HepG2 (cell line): ENCODE results near the gene ACTN1. TPM values are rescaled to one million over a fixed set of nuclear protein-coding genes. Genes with fewer than 3 reads are reported as not detected.
A peak's percentile ranks its signal among the peaks of the same experiment; 100 is the strongest.

Experiments used
- ATAC-seq: fragments of 200-7000 bp; cut with Tn5 transposase; 3 replicates; pipeline ENCODE4 v1.9.1; 2020; ENCODE audit warnings: mild to moderate bottlenecking, moderate library complexity
- BruUV-seq: library from RNA; stranded (reverse); fragments of 400-500 nt; replicated peaks from 2 replicates; lab custom pipeline; 2021; lab: Mats Ljungman, UMichigan
- CTCF ChIA-PET: fragments of 300-600 bp; formaldehyde crosslinking; extraction: SDS; loops from one replicate; lab custom pipeline; 2021; ENCODE audit warnings: low total read pairs, inconsistent platforms, low intra/inter-chr PET ratio; lab: Yijun Ruan, JAX
- POLR2A ChIA-PET: fragments of 350-600 bp; sonication (Branson Sonifier 250); formaldehyde crosslinking; loops from one replicate; lab custom pipeline; 2020; ENCODE audit warnings: antibody characterized with exemption, inconsistent platforms; lab: Yijun Ruan, JAX
- DNase-seq: peaks from one replicate; pipeline ENCODE4 v3.0.0-alpha.2; 2015; ENCODE audit warnings: low spot score
- FAIRE-seq: peaks from 3 replicates; lab custom pipeline; 2011; peaks lifted over from hg19 to GRCh38; lab: Jason Lieb, UNC
- H2AFZ ChIP-seq: one replicate; pipeline ENCODE4 v1.6.1; 2011; ENCODE audit warnings: low read length, inconsistent platforms
- H3K27ac ChIP-seq: fragments of 300-600 bp; 3 replicates; pipeline ENCODE4 v1.8.0; 2011; ENCODE audit warnings: mixed run types, mild to moderate bottlenecking, mixed read lengths, low read length, inconsistent platforms; ENCODE audit not compliant: insufficient read depth; ENCODE audit errors: extremely low read length
- H3K27me3 ChIP-seq, 2 experiments: fragments of 200-600 bp in 1 of 2; 2 replicates in 1 of 2; 3 replicates in 1 of 2; pipeline versions ENCODE4 v1.6.0 to v1.8.0; 2011; ENCODE audit warnings: low read length in 2 of 2, mild to moderate bottlenecking in 2 of 2, moderate library complexity in 2 of 2, inconsistent platforms in 1 of 2; ENCODE audit not compliant: insufficient read depth in 2 of 2, control insufficient read depth in 1 of 2
- H3K36me3 ChIP-seq, 2 experiments: fragments of 200-600 bp in 1 of 2; replicated peaks in 1 of 2; 2 replicates in 1 of 2; 3 replicates in 1 of 2; pipeline versions ENCODE4 v1.5.1 to v1.8.0; 2011; ENCODE audit warnings: low read length in 2 of 2, inconsistent platforms in 1 of 2; ENCODE audit not compliant: insufficient read depth in 2 of 2, control insufficient read depth in 1 of 2
- H3K4me1 ChIP-seq: 2 replicates; pipeline ENCODE4 v1.5.1; 2012; ENCODE audit warnings: low read length, inconsistent platforms; ENCODE audit not compliant: insufficient read depth
- H3K4me2 ChIP-seq: 2 replicates; pipeline ENCODE4 v1.6.0; 2011; ENCODE audit warnings: low read depth, low read length, inconsistent platforms
- H3K4me3 ChIP-seq, 3 experiments: fragments of 200-600 bp in 1 of 3; sonication (generic), shearing (Covaris generic) in 1 of 3; replicated peaks in 1 of 3; 2 replicates each; pipeline ENCODE4 v1.5.1; 2011 to 2016; ENCODE audit warnings: low read length in 3 of 3, inconsistent platforms in 2 of 3, low read depth in 2 of 3, mild to moderate bottlenecking in 2 of 3, control low read depth in 1 of 3, mixed read lengths in 1 of 3; ENCODE audit not compliant: insufficient read depth in 1 of 3
- H3K79me2 ChIP-seq: one replicate; pipeline ENCODE4 v1.6.1; 2011; ENCODE audit warnings: low read length, inconsistent platforms; ENCODE audit not compliant: insufficient read depth
- H3K9ac ChIP-seq: 2 replicates; pipeline ENCODE4 v1.6.0; 2011; ENCODE audit warnings: mild to moderate bottlenecking, low read depth, low read length, inconsistent platforms; ENCODE audit not compliant: insufficient read depth
- H3K9me3 ChIP-seq: 2 replicates; pipeline ENCODE4 v1.5.1; 2012; ENCODE audit warnings: mild to moderate bottlenecking, low read length
- H4K20me1 ChIP-seq: 2 replicates; pipeline ENCODE4 v1.6.0; 2011; ENCODE audit warnings: inconsistent platforms, mild to moderate bottlenecking, low read length, moderate library complexity; ENCODE audit not compliant: insufficient read depth
- AGO2 ChIP-seq: fragments of 200-400 bp; formaldehyde crosslinking; optimal IDR thresholded peaks from 2 replicates; pipeline ENCODE3; 2017; ENCODE audit warnings: mild to moderate bottlenecking, low read depth, low read length, moderate library complexity
- ARID3A ChIP-seq: IDR thresholded peaks from 2 replicates; pipeline ENCODE4 v1.6.1; 2012; ENCODE audit warnings: low read depth, low read length, improper control_type of control experiment
- CSRNP1 ChIP-seq: sonication (generic); formaldehyde crosslinking; IDR thresholded peaks from 2 replicates; pipeline ENCODE4 v1.8.1; 2023; ENCODE audit warnings: mild to moderate bottlenecking, missing genetic modification reagents
- POLR2AphosphoS5 ChIP-seq: IDR thresholded peaks from 2 replicates; pipeline ENCODE4 v1.6.1; 2012; ENCODE audit warnings: low read depth, low read length
- RFX5 ChIP-seq: IDR thresholded peaks from 2 replicates; pipeline ENCODE4 v1.6.1; 2011; ENCODE audit warnings: low read depth, low read length, improper control_type of control experiment
- SMAD1 ChIP-seq: sonication (generic); formaldehyde crosslinking; IDR thresholded peaks from 2 replicates; pipeline ENCODE4 v1.4.0; 2020; ENCODE audit warnings: missing genetic modification reagents, low read depth, mild to moderate bottlenecking, borderline replicate concordance
- THAP9 ChIP-seq: sonication (generic); formaldehyde crosslinking; IDR thresholded peaks from 2 replicates; pipeline ENCODE4; 2020; ENCODE audit warnings: missing genetic modification reagents, mild to moderate bottlenecking, borderline replicate concordance
- U2AF1 ChIP-seq: fragments of 200-400 bp; formaldehyde crosslinking; optimal IDR thresholded peaks from 2 replicates; pipeline ENCODE3; 2017; ENCODE audit warnings: mild to moderate bottlenecking, low read depth, low read length
- UBTF ChIP-seq: sonication (generic); formaldehyde crosslinking; IDR thresholded peaks from 2 replicates; pipeline ENCODE4 v1.4.0; 2020; ENCODE audit warnings: mild to moderate bottlenecking, missing genetic modification reagents
- ZBTB7A ChIP-seq: sonication (generic); formaldehyde crosslinking; IDR thresholded peaks from 2 replicates; pipeline ENCODE4 v1.8.0; 2022; ENCODE audit warnings: mild to moderate bottlenecking, missing genetic modification reagents
- ZNF782 ChIP-seq: sonication (generic); formaldehyde crosslinking; IDR thresholded peaks from 2 replicates; pipeline ENCODE4 v1.4.0; 2020; ENCODE audit warnings: missing genetic modification reagents, mild to moderate bottlenecking, borderline replicate concordance
- WGBS: methylation state at CpG from one replicate; pipeline ENCODE4 v1.1.6; 2017; ENCODE audit warnings: low lambda C conversion rate; 5-methylcytosine and 5-hydroxymethylcytosine counted together
- in situ Hi-C: cut with HindIII; loops from 2 replicates; pipeline ENCODE4 v1.10.0; 2017; ENCODE audit warnings: low pct_unique_long_range_greater_than_20kb; ENCODE audit not compliant: extremely low pct_ligation_motif_present
- intact Hi-C: fragments of 100-400 bp; cut with micrococcal nuclease; formaldehyde crosslinking; loops from one replicate; pipeline ENCODE4 v1.10.0; 2022; ENCODE audit not compliant: unreplicated experiment
- polyA plus RNA-seq, 8 experiments: library from polyadenylated mRNA; depleted of rRNA in 3 of 8; stranded (reverse) in 7 of 8; unstranded in 1 of 8; fragments of >200 nt; fragmentation: Illumina TruSeq in 4 of 8; extraction: Trizol in 4 of 8; gene quantifications; 2 replicates each; pipeline versions ENCODE4 v1.2.1 to v1.2.3, GENCODE V29; 2011 to 2016; ENCODE audit warnings: low read depth in 4 of 8, missing spikeins in 1 of 8, mixed read lengths in 1 of 8; ENCODE audit not compliant: insufficient read depth in 1 of 8
- total RNA-seq, 5 experiments: library from RNA; depleted of rRNA; stranded (reverse); fragments of >200 nt; fragmentation: Illumina TruSeq; extraction: Trizol; gene quantifications; 2 replicates each; pipeline ENCODE4 v1.2.3, GENCODE V29; 2016; ENCODE audit warnings: low read depth in 1 of 5

The ACTN1 gene
- total and polyA plus RNA-seq, 2 of the 13 experiments (the other 11 are each of a cell fraction or from before 2014, with no cell fraction given): 58.6 to 162 TPM

GRCh38 chr14:68928770-68929550 lies 50.1 kb downstream of the ACTN1 start:
- no peak overlapping the region for H3K9ac ChIP-seq
- no peak for FAIRE-seq

More at GRCh38 chr14:68928770-68929550, 50.1 kb downstream of the ACTN1 start:
- POLR2A ChIA-PET: no interaction called here
- Histone ChIP-seq H3K27me3 (no peaks in the 10 kb centered on the region), H3K4me2 (no peak overlapping the region), H3K27ac (no peak overlapping the region), H3K36me3 (peaks cover 30 to 49% of the 10 kb centered on the region in 2 experiments), H2AFZ (no peak overlapping the region), H3K79me2 (peaks cover 93% of the 10 kb centered on the region), H3K4me3 (no peak overlapping the region), H3K4me1 (peaks cover 66% of the 10 kb centered on the region), H4K20me1 (peaks cover 27% of the 10 kb centered on the region), H3K9me3 (peaks cover 12% of the 10 kb centered on the region)
- BruUV-seq: no TSS peak
- WGBS: 91% methylated on average over 16 of the region's 22 CpGs
- DNase-seq: no peak
- TF ChIP-seq ARID3A (no peak), ZNF782 (CRISPR knock-in tag) (no peak), THAP9 (CRISPR knock-in tag) (0 out of 2 replicates have a peak, but pooled peaks have one; percentile 22), RFX5 (no peak), CSRNP1 (CRISPR knock-in tag) (no peak), POLR2AphosphoS5 (no peak), SMAD1 (CRISPR knock-in tag) (no peak), AGO2 (peak; percentile 36), U2AF1 (no peak), UBTF (CRISPR knock-in tag) (0 out of 2 replicates have a peak, but pooled peaks have one; percentile 31), ZBTB7A (CRISPR knock-in tag) (no peak)
- intact Hi-C loops: no loop called here
- 0 out of 3 replicates have a peak, but pooled peaks have one; percentile 7 for ATAC-seq
- in situ Hi-C loops: no loop called here
- CTCF ChIA-PET: no interaction called here
